Measurements from ENCODE around the gene SLC15A3. TPM values are rescaled to one million over a fixed set of nuclear protein-coding genes. Genes with fewer than 3 reads are reported as not detected.
A peak's percentile ranks its signal among the peaks of the same experiment; 100 is the strongest.

The SLC15A3 gene
- total RNA-seq, 4 donors from 2014 or later, result 6.3 to 16.5 (median 8.9) TPM

DNA sequence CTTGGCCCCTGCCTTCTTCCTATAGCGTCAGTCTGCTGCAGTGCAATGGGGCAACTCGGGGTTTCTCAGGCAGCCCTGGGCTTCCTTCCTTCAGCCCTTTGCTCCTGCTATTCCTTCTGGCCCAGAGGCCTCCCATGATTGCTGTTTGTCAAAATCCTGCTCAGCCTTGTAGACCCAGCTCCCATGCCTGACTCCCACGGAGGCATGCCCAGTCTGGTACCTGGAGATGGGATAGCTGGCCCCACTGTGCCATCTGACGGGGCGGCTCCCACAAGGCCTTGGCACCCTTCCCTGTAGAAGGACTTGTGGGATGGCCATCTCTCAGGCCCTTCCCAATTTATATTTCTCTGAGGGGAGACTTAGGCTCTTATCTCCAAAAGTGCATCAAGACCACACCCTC, 18.9 kb upstream of the SLC15A3 start:
- H3K36me3 ChIP-seq, result no peaks in the 10 kb centered on the region
- no peaks in the 10 kb centered on the region for H3K27me3 ChIP-seq
- intact Hi-C loops (cut with DNase I), result loop anchor here (2.0 kb wide), 1 partner anchor 216 kb away; no protein-coding TSS in a partner anchor
- no peak for TF ChIP-seq POLR2A (IDR thresholded peaks at IDR 0.05)
- TF ChIP-seq, protein P1, sequence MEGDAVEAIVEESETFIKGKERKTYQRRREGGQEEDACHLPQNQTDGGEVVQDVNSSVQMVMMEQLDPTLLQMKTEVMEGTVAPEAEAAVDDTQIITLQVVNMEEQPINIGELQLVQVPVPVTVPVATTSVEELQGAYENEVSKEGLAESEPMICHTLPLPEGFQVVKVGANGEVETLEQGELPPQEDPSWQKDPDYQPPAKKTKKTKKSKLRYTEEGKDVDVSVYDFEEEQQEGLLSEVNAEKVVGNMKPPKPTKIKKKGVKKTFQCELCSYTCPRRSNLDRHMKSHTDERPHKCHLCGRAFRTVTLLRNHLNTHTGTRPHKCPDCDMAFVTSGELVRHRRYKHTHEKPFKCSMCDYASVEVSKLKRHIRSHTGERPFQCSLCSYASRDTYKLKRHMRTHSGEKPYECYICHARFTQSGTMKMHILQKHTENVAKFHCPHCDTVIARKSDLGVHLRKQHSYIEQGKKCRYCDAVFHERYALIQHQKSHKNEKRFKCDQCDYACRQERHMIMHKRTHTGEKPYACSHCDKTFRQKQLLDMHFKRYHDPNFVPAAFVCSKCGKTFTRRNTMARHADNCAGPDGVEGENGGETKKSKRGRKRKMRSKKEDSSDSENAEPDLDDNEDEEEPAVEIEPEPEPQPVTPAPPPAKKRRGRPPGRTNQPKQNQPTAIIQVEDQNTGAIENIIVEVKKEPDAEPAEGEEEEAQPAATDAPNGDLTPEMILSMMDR (IDR thresholded peaks at IDR 0.05), result no peak
- H3K9me3 ChIP-seq, result no peaks in the 10 kb centered on the region
- H3K27ac ChIP-seq, result no peak overlapping the region
- 76 to 84% methylated on average over 2 to 5 of the region's 5 CpGs for WGBS, 2 donors
- H3K4me1 ChIP-seq, result no peaks in the 10 kb centered on the region
- no peak overlapping the region for H3K4me3 ChIP-seq (replicated peaks in 1 of 3)
- no peak for DNase-seq

DNA sequence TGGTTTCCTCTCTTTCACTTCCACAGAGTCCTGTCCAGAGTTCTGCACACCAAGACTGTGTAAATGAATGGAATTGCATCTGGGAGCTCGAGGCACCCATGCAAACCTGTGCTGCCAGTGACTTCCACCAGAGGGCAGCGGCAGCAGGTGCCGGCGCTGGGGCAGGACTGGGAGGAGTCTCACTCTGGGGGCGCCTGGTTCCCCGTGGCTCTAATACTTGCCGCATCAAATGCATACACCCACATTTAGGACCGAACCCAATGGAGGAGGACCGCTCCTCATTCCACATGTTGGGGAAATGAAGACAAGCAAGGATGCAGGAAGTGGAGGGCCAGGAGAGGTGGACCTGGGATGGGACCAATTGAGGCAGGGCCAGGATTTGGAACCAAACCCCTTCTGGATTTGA, 18.4 kb upstream of the SLC15A3 start:
- WGBS, 2 donors, result 13 to 20% methylated on average over 9 of the region's 9 CpGs
- no peak overlapping the region for H3K27ac ChIP-seq
- H3K9me3 ChIP-seq, result no peaks in the 10 kb centered on the region
- intact Hi-C loops (cut with DNase I), result loop anchor here (2.0 kb wide), 1 partner anchor 216 kb away; no protein-coding TSS in a partner anchor
- H3K36me3 ChIP-seq, result no peaks in the 10 kb centered on the region
- TF ChIP-seq, protein P1 (IDR thresholded peaks at IDR 0.05), result peak; percentile 62 to 88 (median 74)
- no peak for TF ChIP-seq POLR2A (IDR thresholded peaks at IDR 0.05)
- DNase-seq, result peak; percentile 49 to 61
- no peaks in the 10 kb centered on the region for H3K27me3 ChIP-seq
- no peaks in the 10 kb centered on the region for H3K4me1 ChIP-seq
- H3K4me3 ChIP-seq (replicated peaks in 1 of 3), result no peak overlapping the region

DNA sequence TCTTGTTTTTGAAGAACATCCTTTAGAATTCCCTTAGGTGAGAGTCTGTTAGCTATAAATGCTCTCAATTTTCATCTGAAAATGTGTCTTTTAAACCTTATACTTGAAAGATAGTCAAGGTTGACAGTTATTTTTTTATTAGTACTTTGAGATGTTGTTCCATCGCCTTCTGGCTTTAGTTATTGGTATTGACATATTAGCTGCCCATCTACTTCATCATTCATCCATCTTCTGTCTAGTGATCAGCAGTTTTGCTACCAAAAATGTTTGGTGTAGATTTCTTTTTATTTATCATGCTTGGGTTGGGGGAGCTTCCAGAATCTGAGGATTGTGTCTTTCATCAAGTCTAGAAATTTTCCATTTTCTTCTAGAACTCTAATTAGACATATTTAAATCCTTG, 16.2 kb upstream of the SLC15A3 start:
- Histone ChIP-seq H3K4me3 (replicated peaks in 1 of 3) (no peak overlapping the region), H3K4me1 (no peaks in the 10 kb centered on the region), H3K9me3 (no peaks in the 10 kb centered on the region), H3K27me3 (no peaks in the 10 kb centered on the region), H3K36me3 (no peaks in the 10 kb centered on the region), H3K27ac (no peak overlapping the region)
- TF ChIP-seq, protein P1 (IDR thresholded peaks at IDR 0.05), result no peak
- DNase-seq, result no peak
- WGBS, 2 donors, result 40 to 96% methylated on average over 1 of the region's 1 CpG
- intact Hi-C loops (cut with DNase I), result no loop called here

DNA sequence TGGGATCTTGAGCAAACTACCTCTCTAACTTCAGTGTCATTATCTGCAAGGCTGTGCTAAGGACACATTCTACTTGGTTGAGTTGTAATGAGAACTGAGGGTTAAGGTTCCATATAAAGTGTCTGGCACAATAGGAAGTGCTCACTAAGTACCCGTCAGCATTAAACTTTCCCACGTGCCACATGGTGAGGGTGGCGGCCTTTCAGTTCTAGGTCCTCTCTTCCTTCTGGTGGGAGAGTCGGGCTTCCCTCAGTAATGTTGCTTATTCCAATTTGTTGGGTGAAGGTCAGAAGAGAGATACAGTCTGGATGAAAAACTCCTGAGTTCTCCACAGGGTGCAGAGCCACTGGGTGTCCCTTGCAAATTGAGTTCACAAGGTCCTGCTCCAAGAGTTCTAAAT, 14.9 kb upstream of the SLC15A3 start:
- H3K4me3 ChIP-seq (replicated peaks in 1 of 3), result no peak overlapping the region
- DNase-seq, result no peak
- H3K36me3 ChIP-seq, result no peaks in the 10 kb centered on the region
- TF ChIP-seq, protein P1 (IDR thresholded peaks at IDR 0.05), result no peak
- no peak for TF ChIP-seq POLR2A (IDR thresholded peaks at IDR 0.05)
- no peaks in the 10 kb centered on the region for H3K27me3 ChIP-seq
- WGBS, 2 donors, result 90 to 91% methylated on average over 4 of the region's 4 CpGs
- H3K27ac ChIP-seq, result no peak overlapping the region
- intact Hi-C loops (cut with DNase I), result no loop called here
- no peaks in the 10 kb centered on the region for H3K4me1 ChIP-seq
- H3K9me3 ChIP-seq, result no peaks in the 10 kb centered on the region

DNA sequence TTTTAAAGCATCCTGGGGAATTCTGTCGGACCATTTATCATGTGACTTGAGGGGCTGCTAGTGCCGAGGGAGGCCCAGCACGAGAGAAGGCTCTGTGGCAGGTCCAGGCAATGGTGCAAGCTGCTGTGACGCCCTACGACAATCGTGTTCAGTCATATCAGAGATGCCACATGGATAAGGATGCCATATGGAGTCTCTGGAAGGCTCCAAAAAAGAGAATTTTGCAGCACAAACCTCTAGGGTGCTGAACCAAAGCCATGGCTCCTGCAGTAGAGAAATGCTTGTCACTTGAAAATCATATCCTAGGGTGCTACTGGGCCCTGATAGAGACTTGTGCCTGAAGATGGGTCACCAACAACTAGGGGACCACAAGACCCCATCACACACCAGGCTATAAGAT, 12.8 kb upstream of the SLC15A3 start:
- H3K4me3 ChIP-seq (replicated peaks in 1 of 3), result no peak overlapping the region
- TF ChIP-seq POLR2A (IDR thresholded peaks at IDR 0.05), result no peak
- TF ChIP-seq, protein P1 (IDR thresholded peaks at IDR 0.05), result no peak
- no peak overlapping the region for H3K27ac ChIP-seq
- H3K9me3 ChIP-seq, result no peaks in the 10 kb centered on the region
- no peak for DNase-seq
- H3K27me3 ChIP-seq, result no peaks in the 10 kb centered on the region
- H3K36me3 ChIP-seq, result no peaks in the 10 kb centered on the region
- intact Hi-C loops (cut with DNase I), result no loop called here
- WGBS, 2 donors, result 87 to 88% methylated on average over 6 of the region's 6 CpGs
- no peaks in the 10 kb centered on the region for H3K4me1 ChIP-seq

All from thyroid gland (tissue), 4 donors.